IMR-90 (cell line): Measurements from ENCODE around the gene PGC. TPM values are rescaled to one million over a fixed set of nuclear protein-coding genes. Genes with fewer than 3 reads are reported as not detected.

Experiments
- ATAC-seq: fragments of 200-7000 bp; cut with Tn5 transposase; 2 replicates; pipeline ENCODE4 v1.9.1; 2020; ENCODE audit warnings: low read depth, mild to moderate bottlenecking, moderate library complexity
- BruUV-seq: library from RNA; stranded (reverse); fragments of 400-500 nt; replicated peaks from 2 replicates; lab custom pipeline; 2021; lab: Mats Ljungman, UMichigan
- CTCF ChIA-PET: fragments of 300-600 bp; formaldehyde crosslinking; extraction: SDS; loops from one replicate; lab custom pipeline; 2021; ENCODE audit warnings: antibody characterized with exemption; lab: Yijun Ruan, JAX
- POLR2A ChIA-PET: fragments of 300-600 bp; sonication (Branson Sonifier 250); formaldehyde crosslinking; loops from one replicate; lab custom pipeline; 2022; ENCODE audit warnings: antibody characterized with exemption; ENCODE audit not compliant: unreplicated experiment; lab: Charles Lee
- DNase-seq: peaks from one replicate; pipeline ENCODE4 v3.0.0; 2013
- H2AFZ ChIP-seq: replicated peaks from 2 replicates; pipeline ENCODE3; 2013; ENCODE audit warnings: low read length, mild to moderate bottlenecking; ENCODE audit not compliant: poor library complexity
- H2AK5ac ChIP-seq: 2 replicates; pipeline ENCODE4 v1.6.1; 2013; ENCODE audit warnings: low read depth, low read length, inconsistent platforms
- H2AK9ac ChIP-seq: replicated peaks from 2 replicates; pipeline ENCODE3; 2013; ENCODE audit warnings: mild to moderate bottlenecking, low read depth, low read length, moderate library complexity; ENCODE audit not compliant: poor library complexity
- H2BK120ac ChIP-seq: 2 replicates; pipeline ENCODE4 v1.6.1; 2013; ENCODE audit warnings: low read depth, low read length, inconsistent platforms
- H2BK15ac ChIP-seq: 3 replicates; pipeline ENCODE4 v1.6.1; 2013; ENCODE audit warnings: low read depth, low read length, inconsistent platforms
- H2BK20ac ChIP-seq: 2 replicates; pipeline ENCODE4 v1.6.1; 2013; ENCODE audit warnings: low read depth, mild to moderate bottlenecking, inconsistent platforms, low read length, moderate library complexity
- H2BK5ac ChIP-seq: 2 replicates; pipeline ENCODE4 v1.6.1; 2013; ENCODE audit warnings: mild to moderate bottlenecking, low read depth, low read length, inconsistent platforms; ENCODE audit not compliant: poor library complexity, severe bottlenecking
- H3K14ac ChIP-seq: replicated peaks from 2 replicates; pipeline ENCODE4 v1.6.1; 2013; ENCODE audit warnings: low read depth, low read length, inconsistent platforms
- H3K18ac ChIP-seq: 2 replicates; pipeline ENCODE4 v1.6.1; 2013; ENCODE audit warnings: low read depth, low read length, control low read depth
- H3K23ac ChIP-seq: 2 replicates; pipeline ENCODE4 v1.6.1; 2013; ENCODE audit warnings: low read depth, low read length, inconsistent platforms
- H3K27ac ChIP-seq: 2 replicates; pipeline ENCODE4 v1.5.1; 2013; ENCODE audit warnings: mild to moderate bottlenecking, control low read depth, low read length; ENCODE audit not compliant: insufficient read depth
- H3K27me3 ChIP-seq: 2 replicates; pipeline ENCODE4 v1.6.1; 2013; ENCODE audit warnings: low read length; ENCODE audit not compliant: control insufficient read depth, insufficient read depth
- H3K36me3 ChIP-seq: 2 replicates; pipeline ENCODE4 v1.6.1; 2013; ENCODE audit warnings: low read length, mixed read lengths; ENCODE audit not compliant: control insufficient read depth, insufficient read depth
- H3K4ac ChIP-seq: 2 replicates; pipeline ENCODE4 v1.6.1; 2013; ENCODE audit warnings: low read depth, low read length, inconsistent platforms
- H3K4me1 ChIP-seq: 2 replicates; pipeline ENCODE4 v1.6.1; 2013; ENCODE audit warnings: low read length, mixed read lengths; ENCODE audit not compliant: control insufficient read depth, insufficient read depth
- H3K4me2 ChIP-seq: 2 replicates; pipeline ENCODE4 v1.6.1; 2013; ENCODE audit warnings: low read depth, mild to moderate bottlenecking, control low read depth, low read length, moderate library complexity
- H3K4me3 ChIP-seq: 2 replicates; pipeline ENCODE4 v1.5.1; 2013; ENCODE audit warnings: low read depth, mild to moderate bottlenecking, control low read depth, low read length, moderate library complexity; ENCODE audit not compliant: insufficient read depth
- H3K56ac ChIP-seq: 2 replicates; pipeline ENCODE4 v1.6.1; 2013; ENCODE audit warnings: low read length, inconsistent platforms; ENCODE audit not compliant: insufficient read depth; ENCODE audit errors: extremely low read depth
- H3K79me1 ChIP-seq, 2 experiments: 2 replicates each; pipeline ENCODE4 v1.6.1; 2013; ENCODE audit warnings: low read length in 2 of 2, inconsistent platforms in 1 of 2, low read depth in 1 of 2
- H3K9ac ChIP-seq: 2 replicates; pipeline ENCODE4 v1.6.1; 2013; ENCODE audit warnings: low read depth, low read length, control low read depth
- H3K9me1 ChIP-seq: 2 replicates; pipeline ENCODE4 v1.6.1; 2013; ENCODE audit warnings: low read length, inconsistent platforms; ENCODE audit not compliant: insufficient read depth
- H3K9me3 ChIP-seq: 2 replicates; pipeline ENCODE4 v1.6.1; 2013; ENCODE audit warnings: low read length; ENCODE audit not compliant: control insufficient read depth, insufficient read depth
- H4K20me1 ChIP-seq: 2 replicates; pipeline ENCODE4 v1.6.1; 2013; ENCODE audit warnings: low read length, inconsistent platforms; ENCODE audit not compliant: insufficient read depth
- H4K5ac ChIP-seq: 2 replicates; pipeline ENCODE4 v1.6.1; 2013; ENCODE audit warnings: mild to moderate bottlenecking, low read depth, low read length, control low read depth
- H4K8ac ChIP-seq, 2 experiments: 2 replicates each; pipeline ENCODE4 v1.6.1; 2013; ENCODE audit warnings: low read depth in 2 of 2, low read length in 2 of 2, control low read depth in 1 of 2, inconsistent platforms in 1 of 2
- H4K91ac ChIP-seq: 2 replicates; pipeline ENCODE4 v1.6.1; 2013; ENCODE audit warnings: low read depth, low read length, inconsistent platforms; ENCODE audit not compliant: insufficient read depth
- BHLHE40 ChIP-seq: fragments of 150-350 bp; IDR thresholded peaks from 2 replicates; pipeline ENCODE4 v1.6.1; 2016; ENCODE audit warnings: mild to moderate bottlenecking, low read depth, low read length
- CEBPB ChIP-seq: IDR thresholded peaks from 2 replicates; pipeline ENCODE4 v1.6.1; 2012; ENCODE audit warnings: low read depth, low read length, improper control_type of control experiment
- CHD1 ChIP-seq: IDR thresholded peaks from 2 replicates; pipeline ENCODE4 v1.6.1; 2012; ENCODE audit warnings: low read depth, low read length, improper control_type of control experiment
- CTCF ChIP-seq: conservative IDR thresholded peaks from 2 replicates; pipeline ENCODE4 v1.5.1; 2012; ENCODE audit warnings: mild to moderate bottlenecking, low read depth, low read length, improper control_type of control experiment
- FOS ChIP-seq: fragments of 150-350 bp; IDR thresholded peaks from 2 replicates; pipeline ENCODE4 v1.6.1; 2016; ENCODE audit warnings: low read depth, low read length
- MAFK ChIP-seq: IDR thresholded peaks from 2 replicates; pipeline ENCODE4 v1.6.1; 2012; ENCODE audit warnings: low read depth, low read length, improper control_type of control experiment
- MXI1 ChIP-seq: IDR thresholded peaks from 2 replicates; pipeline ENCODE4 v1.6.1; 2012; ENCODE audit warnings: low read depth, mild to moderate bottlenecking, low read length, moderate library complexity, borderline replicate concordance
- NFE2L2 ChIP-seq: fragments of 150-350 bp; IDR thresholded peaks from 2 replicates; pipeline ENCODE4 v1.6.1; 2016; ENCODE audit warnings: low read depth, mild to moderate bottlenecking, low read length
- RCOR1 ChIP-seq: IDR thresholded peaks from 2 replicates; pipeline ENCODE4 v1.6.1; 2012; ENCODE audit warnings: mild to moderate bottlenecking, low read length, improper control_type of control experiment; ENCODE audit not compliant: insufficient replicate concordance
- RFX5 ChIP-seq: IDR thresholded peaks from 2 replicates; pipeline ENCODE4 v1.8.0; 2012; ENCODE audit warnings: low read depth, mild to moderate bottlenecking, low read length, moderate library complexity
- SMC3 ChIP-seq: fragments of 150-350 bp; IDR thresholded peaks from 2 replicates; pipeline ENCODE4 v1.6.1; 2016; ENCODE audit warnings: low read depth, mild to moderate bottlenecking, antibody characterized with exemption, low read length, moderate library complexity
- USF2 ChIP-seq: fragments of 150-350 bp; IDR thresholded peaks from 2 replicates; pipeline ENCODE4 v1.6.1; 2017; ENCODE audit warnings: mild to moderate bottlenecking, antibody characterized with exemption, low read length, low read depth
- dilution Hi-C: fragments of 300-500 bp; cut with HindIII; formaldehyde crosslinking; loops from one replicate; pipeline ENCODE4 v1.14.3; 2018; ENCODE audit warnings: low sequenced_read_pairs; ENCODE audit not compliant: unreplicated experiment
- in situ Hi-C: fragments of 300-500 bp; cut with MboI; formaldehyde crosslinking; loops from 3 replicates; pipeline ENCODE4 v1.14.3; 2019; ENCODE audit warnings: low sequenced_read_pairs, inconsistent platforms, mixed read lengths
- intact Hi-C: fragments of 100-400 bp; cut with micrococcal nuclease; formaldehyde crosslinking; loops from 2 replicates; pipeline ENCODE4 v1.10.0; 2022
- polyA plus RNA-seq, 3 experiments: library from polyadenylated mRNA; depleted of rRNA; stranded (reverse); fragments of >200 nt; gene quantifications; 2 replicates each; pipeline ENCODE4 v1.2.3, GENCODE V29; 2012; ENCODE audit warnings: low replicate concordance in 1 of 3
- total RNA-seq: library from RNA; depleted of rRNA; stranded (reverse); fragments of >200 nt; gene quantifications from 2 replicates; pipeline ENCODE4 v1.2.3, GENCODE V29; 2012

Gene PGC
- total and polyA plus RNA-seq, 2 of the 4 experiments (the other 2 are of a cell fraction): not detected

- H3K56ac ChIP-seq: no peak overlapping the region
- no peaks in the 10 kb centered on the region for H3K36me3 ChIP-seq
- H2BK5ac ChIP-seq: no peak overlapping the region
- H2AFZ ChIP-seq: no peak overlapping the region
- H3K4ac ChIP-seq: no peak overlapping the region
- H2BK20ac ChIP-seq: no peak overlapping the region
- no peak overlapping the region for H2AK5ac ChIP-seq
- no peaks in the 10 kb centered on the region for H3K79me1 ChIP-seq
- intact Hi-C loops (no loop called here), in situ Hi-C loops (no loop called here), dilution Hi-C loops (no loop called here)
- H4K20me1 ChIP-seq: no peaks in the 10 kb centered on the region; the same call in 1 of the 2 replicates
- H4K8ac ChIP-seq: no peak overlapping the region
- no peak overlapping the region for H3K4me3 ChIP-seq
- ChIA-PET POLR2A (no interaction called here), CTCF (interaction anchor here (1.0 kb wide), 1 partner anchor 90 kb away, joined by 3 read pairs; no protein-coding TSS in a partner anchor)
- H3K9me1 ChIP-seq: 0 out of 2 replicates have a peak, but pooled peaks cover 2% of the 10 kb centered on the region
- H4K5ac ChIP-seq: no peak overlapping the region
- no peak overlapping the region for H4K91ac ChIP-seq
- H3K4me1 ChIP-seq: peaks cover 7% of the 10 kb centered on the region
- no TSS peak for BruUV-seq
- no peaks in the 10 kb centered on the region for H3K9me3 ChIP-seq
- no peak for TF ChIP-seq MAFK
- TF ChIP-seq CTCF: no peak
- no peak for TF ChIP-seq SMC3
- no peak for TF ChIP-seq NFE2L2
- no peak for TF ChIP-seq FOS
- no peak for TF ChIP-seq MXI1
- no peak for TF ChIP-seq CEBPB
- no peak for TF ChIP-seq BHLHE40
- no peak for TF ChIP-seq RFX5
- TF ChIP-seq CHD1: no peak
- no peak for TF ChIP-seq USF2
- TF ChIP-seq RCOR1: no peak
- no peak overlapping the region for H3K4me2 ChIP-seq
- H3K14ac ChIP-seq: no peak overlapping the region
- no peak overlapping the region for H2BK120ac ChIP-seq
- no peak overlapping the region for H3K23ac ChIP-seq
- H3K27me3 ChIP-seq: no peaks in the 10 kb centered on the region; the same call in 1 of the 2 replicates
- DNase-seq (no peak), ATAC-seq (no peak)
- no peak overlapping the region for H3K18ac ChIP-seq
- no peak overlapping the region for H3K9ac ChIP-seq
- no peak overlapping the region for H3K27ac ChIP-seq
- H2AK9ac ChIP-seq: no peak overlapping the region
- H2BK15ac ChIP-seq: no peak overlapping the region
These were observed 55.0 kb downstream of the PGC start for GRCh38 chr6:41692080-41692675.
